Small intestine (tissue), 7 donors: ENCODE measurements around the gene NR2F2. TPM values are rescaled to one million over a fixed set of nuclear protein-coding genes. Genes with fewer than 3 reads are reported as not detected.

ENCODE experiments used
- DNase-seq, 2 donors: peaks; one replicate each; pipeline versions ENCODE4 v3.0.0 to v3.0.0-alpha.2; 2013
- FAIRE-seq: peaks from 2 replicates; lab custom pipeline; 2012; peaks lifted over from hg19 to GRCh38; lab: Jason Lieb, UNC
- H3K27ac ChIP-seq, 3 donors: one replicate each; pipeline ENCODE4 v1.5.1; 2013; ENCODE audit warnings: low read length in 2 of 3, mild to moderate bottlenecking in 2 of 3, control low read depth in 1 of 3, inconsistent platforms in 1 of 3, low read depth in 1 of 3, moderate library complexity in 1 of 3
- H3K27me3 ChIP-seq, 3 donors: one replicate each; pipeline ENCODE4 v1.6.1; 2013; ENCODE audit warnings: low read length in 3 of 3, inconsistent platforms in 1 of 3; ENCODE audit not compliant: control insufficient read depth in 3 of 3, insufficient read depth in 3 of 3
- H3K36me3 ChIP-seq, 3 donors: one replicate each; pipeline ENCODE4 v1.6.1; 2013; ENCODE audit warnings: low read length in 3 of 3, inconsistent platforms in 1 of 3, low read depth in 1 of 3, mild to moderate bottlenecking in 1 of 3, moderate library complexity in 1 of 3; ENCODE audit not compliant: control insufficient read depth in 3 of 3, insufficient read depth in 2 of 3
- H3K4me1 ChIP-seq, 3 donors: one replicate each; pipeline ENCODE4 v1.6.1; 2013; ENCODE audit warnings: low read length in 2 of 3, inconsistent platforms in 1 of 3, low read depth in 1 of 3, mild to moderate bottlenecking in 1 of 3, moderate library complexity in 1 of 3; ENCODE audit not compliant: control insufficient read depth in 3 of 3, insufficient read depth in 2 of 3
- H3K4me3 ChIP-seq, 3 donors: one replicate each; pipeline ENCODE4 v1.5.1; 2013; ENCODE audit warnings: low read length in 3 of 3, control low read depth in 1 of 3, inconsistent platforms in 1 of 3, low read depth in 1 of 3, mild to moderate bottlenecking in 1 of 3, moderate library complexity in 1 of 3
- H3K9me3 ChIP-seq, 2 donors: one replicate each; pipeline ENCODE4 v1.6.1; 2013; ENCODE audit warnings: low read depth in 1 of 2, low read length in 1 of 2; ENCODE audit not compliant: control insufficient read depth in 2 of 2, insufficient read depth in 1 of 2
- WGBS, 3 donors: extraction: QIAGEN DNeasy Blood & Tissue Kit; methylation state at CpG; one replicate each; pipeline ENCODE4 v1.1.7; 2013; 5-methylcytosine and 5-hydroxymethylcytosine counted together
- polyA plus RNA-seq, 4 donors: library from polyadenylated mRNA; stranded (reverse) in 3 of 4; unstranded in 1 of 4; fragments of 200-250 nt in 3 of 4; fragments of 120-200 nt in 1 of 4; gene quantifications; one replicate each; pipeline versions ENCODE4 v1.2.1 to v1.2.3, GENCODE V29; 2013
- donor health status: healthy with polysubstance abuse.
- donor health status: control.
- donor health status: control.
- donor health status: Bipolar disorder and iron deficiency.
- donor health status: healthy.

NR2F2 gene
- polyA plus RNA-seq, 4 donors, result 3.6 to 34.1 (median 15.6) TPM

GRCh38 chr15:96331144-96331944 is 844 bp downstream of the NR2F2 start:
- Histone ChIP-seq H3K27ac (peak overlapping the region; percentile 73 to 93 (median 75)), H3K36me3 (peaks cover 0 to 24% (median 0%) of the 10 kb centered on the region in 3 donors), H3K4me3 (peak overlapping the region; percentile 52 to 90 (median 82)), H3K4me1 (peaks cover 2 to 30% (median 7%) of the 10 kb centered on the region in 3 donors), H3K27me3 (peaks cover 0 to 24% (median 6%) of the 10 kb centered on the region in 3 donors), H3K9me3 (no peaks in the 10 kb centered on the region)
- peak; percentile 65 to 67 for DNase-seq
- no peak for FAIRE-seq
- WGBS, 3 donors, result 0 to 2% (median 1%) methylated on average over 33 to 77 of the region's 77 CpGs

- FAIRE-seq (no peak), DNase-seq (peak; percentile 68 to 77)
- H3K4me1 ChIP-seq, result peaks cover 2 to 26% (median 7%) of the 10 kb centered on the region in 3 donors
- no peaks in the 10 kb centered on the region for H3K9me3 ChIP-seq
- peak overlapping the region; percentile 8 to 93 (median 73) for H3K27ac ChIP-seq
- H3K27me3 ChIP-seq, result peaks cover 0 to 16% (median 6%) of the 10 kb centered on the region in 3 donors
- 7 to 10% (median 7%) methylated on average over 54 to 70 of the region's 70 CpGs for WGBS, 3 donors
- H3K36me3 ChIP-seq, result peaks cover 0 to 28% (median 0%) of the 10 kb centered on the region in 3 donors
- peak overlapping the region; percentile 52 to 82 (median 78) for H3K4me3 ChIP-seq
Observed at GRCh38 chr15:96331945-96332636, 1.6 kb downstream of the NR2F2 start.

- DNase-seq (no peak), FAIRE-seq (no peak)
- Histone ChIP-seq H3K4me3 (peak overlapping the region; percentile 52 to 82 (median 78)), H3K36me3 (peaks cover 0 to 31% (median 0%) of the 10 kb centered on the region in 3 donors), H3K9me3 (no peaks in the 10 kb centered on the region), H3K27ac (peak overlapping the region in 2 of 3 donors; percentile 58 to 93), H3K4me1 (peaks cover 2 to 22% (median 7%) of the 10 kb centered on the region in 3 donors), H3K27me3 (peaks cover 0 to 12% (median 6%) of the 10 kb centered on the region in 3 donors)
- 1 to 7% (median 4%) methylated on average over 12 of the region's 12 CpGs for WGBS, 3 donors
Observed at GRCh38 chr15:96332637-96333121, 2.2 kb downstream of the NR2F2 start.

GRCh38 chr15:96333131-96334016 is 2.9 kb downstream of the NR2F2 start:
- peaks cover 2 to 22% (median 7%) of the 10 kb centered on the region in 3 donors for H3K4me1 ChIP-seq
- H3K4me3 ChIP-seq, result peak overlapping the region; percentile 52 to 82 (median 78)
- H3K9me3 ChIP-seq, result no peaks in the 10 kb centered on the region
- DNase-seq, result peak; percentile 45 to 69
- peaks cover 0 to 31% (median 0%) of the 10 kb centered on the region in 3 donors for H3K36me3 ChIP-seq
- peaks cover 0 to 6% (median 6%) of the 10 kb centered on the region in 3 donors for H3K27me3 ChIP-seq
- peak overlapping the region in 2 of 3 donors; percentile 38 to 50 for H3K27ac ChIP-seq
- WGBS, 3 donors, result 7 to 10% (median 9%) methylated on average over 63 to 67 of the region's 67 CpGs
- no peak for FAIRE-seq

GRCh38 chr15:96334017-96334704 is 3.7 kb downstream of the NR2F2 start:
- H3K27ac ChIP-seq, result peak overlapping the region in 2 of 3 donors; percentile 38 to 50
- H3K36me3 ChIP-seq, result peaks cover 0 to 31% (median 0%) of the 10 kb centered on the region in 3 donors
- no peaks in the 10 kb centered on the region for H3K9me3 ChIP-seq
- H3K27me3 ChIP-seq, result peaks cover 0 to 6% (median 5%) of the 10 kb centered on the region in 3 donors
- H3K4me1 ChIP-seq, result peaks cover 5 to 27% (median 7%) of the 10 kb centered on the region in 3 donors
- DNase-seq (no peak), FAIRE-seq (no peak)
- WGBS, 3 donors, result 39 to 69% (median 68%) methylated on average over 41 to 49 of the region's 49 CpGs
- peak overlapping the region; percentile 52 to 82 (median 78) for H3K4me3 ChIP-seq

GRCh38 chr15:96334705-96335410 is 4.4 kb downstream of the NR2F2 start:
- 35 to 51% (median 42%) methylated on average over 5 of the region's 5 CpGs for WGBS, 3 donors
- peak overlapping the region; percentile 33 to 82 (median 78) for H3K4me3 ChIP-seq
- H3K9me3 ChIP-seq, result no peaks in the 10 kb centered on the region
- peak overlapping the region in 2 of 3 donors; percentile 38 to 55 for H3K27ac ChIP-seq
- DNase-seq (no peak), FAIRE-seq (no peak)
- H3K36me3 ChIP-seq, result peaks cover 0 to 31% (median 0%) of the 10 kb centered on the region in 3 donors
- H3K27me3 ChIP-seq, result peaks cover 0 to 6% (median 0%) of the 10 kb centered on the region in 3 donors
- H3K4me1 ChIP-seq, result peaks cover 5 to 33% (median 7%) of the 10 kb centered on the region in 3 donors
